Breast epithelium (tissue), 3 donors: ENCODE data around the gene CTNNBL1.

Source experiments
- POLR2A ChIP-seq: fragments of 450-650 bp; IDR thresholded peaks from one replicate; pipeline ENCODE4 v1.6.1; 2016; ENCODE audit warnings: antibody characterized with exemption, mild to moderate bottlenecking, moderate library complexity
- TF ChIP-seq, protein P1 (sequence below), 3 donors: fragments of 450-650 bp; IDR thresholded peaks; one replicate each; pipeline ENCODE4 v1.5.1; 2016 to 2017; ENCODE audit warnings: antibody characterized with exemption in 3 of 3, mild to moderate bottlenecking in 3 of 3, moderate library complexity in 3 of 3

DNA sequence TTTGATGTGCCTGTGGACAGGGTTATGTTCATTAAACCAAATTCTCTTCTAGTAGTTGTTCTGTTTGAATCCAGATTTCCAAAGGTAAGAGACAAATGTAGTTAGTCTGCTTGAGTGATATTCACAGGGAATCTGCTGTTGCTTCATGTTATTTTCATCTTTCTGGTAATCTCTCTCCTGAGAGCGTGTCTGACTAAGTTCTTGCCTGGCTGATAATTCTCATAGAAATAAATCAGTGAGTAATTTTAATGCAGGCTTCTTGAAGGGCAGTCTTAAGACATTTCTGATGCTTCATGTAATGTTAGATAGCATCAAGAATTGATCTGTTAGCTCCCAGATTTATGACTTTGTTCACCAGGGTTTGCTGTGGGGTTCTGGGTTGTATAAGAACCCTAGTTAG is 54.2 kb downstream of the CTNNBL1 start:
- TF ChIP-seq, protein P1, sequence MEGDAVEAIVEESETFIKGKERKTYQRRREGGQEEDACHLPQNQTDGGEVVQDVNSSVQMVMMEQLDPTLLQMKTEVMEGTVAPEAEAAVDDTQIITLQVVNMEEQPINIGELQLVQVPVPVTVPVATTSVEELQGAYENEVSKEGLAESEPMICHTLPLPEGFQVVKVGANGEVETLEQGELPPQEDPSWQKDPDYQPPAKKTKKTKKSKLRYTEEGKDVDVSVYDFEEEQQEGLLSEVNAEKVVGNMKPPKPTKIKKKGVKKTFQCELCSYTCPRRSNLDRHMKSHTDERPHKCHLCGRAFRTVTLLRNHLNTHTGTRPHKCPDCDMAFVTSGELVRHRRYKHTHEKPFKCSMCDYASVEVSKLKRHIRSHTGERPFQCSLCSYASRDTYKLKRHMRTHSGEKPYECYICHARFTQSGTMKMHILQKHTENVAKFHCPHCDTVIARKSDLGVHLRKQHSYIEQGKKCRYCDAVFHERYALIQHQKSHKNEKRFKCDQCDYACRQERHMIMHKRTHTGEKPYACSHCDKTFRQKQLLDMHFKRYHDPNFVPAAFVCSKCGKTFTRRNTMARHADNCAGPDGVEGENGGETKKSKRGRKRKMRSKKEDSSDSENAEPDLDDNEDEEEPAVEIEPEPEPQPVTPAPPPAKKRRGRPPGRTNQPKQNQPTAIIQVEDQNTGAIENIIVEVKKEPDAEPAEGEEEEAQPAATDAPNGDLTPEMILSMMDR (IDR thresholded peaks at IDR 0.05): no peak
- no peak for TF ChIP-seq POLR2A
